ENCODE results near the gene KSR2. TPM values are rescaled to one million over a fixed set of nuclear protein-coding genes. Genes with fewer than 3 reads are reported as not detected.

KSR2 gene
- total RNA-seq, 1 experiment from 2014 or later, result 1.3 TPM

DNA sequence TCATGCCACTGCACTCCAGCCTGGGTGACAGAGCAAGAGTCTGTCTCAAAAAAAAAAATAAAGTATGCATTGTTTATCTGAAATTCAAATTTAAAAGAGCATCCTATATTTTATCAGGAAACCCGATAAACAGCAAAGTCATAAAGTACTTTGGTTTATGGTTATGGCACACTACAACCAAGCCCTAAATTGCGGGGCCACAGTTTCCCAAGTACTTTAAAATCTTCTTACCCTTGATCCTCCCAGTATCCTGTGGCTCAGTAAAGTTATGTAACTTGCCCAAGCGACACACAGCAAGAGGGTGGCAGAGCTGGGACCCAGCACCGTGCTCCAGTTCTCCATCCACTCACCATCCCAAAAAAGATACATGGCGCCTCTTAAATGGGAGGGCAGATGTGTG lies 35.2 kb downstream of the KSR2 start:
- Histone ChIP-seq H4K91ac (ENCODE audit: insufficient read length, low read depth, low read length) (no peak overlapping the region), H2BK12ac (ENCODE audit: insufficient read length, low read depth, low read length) (no peak overlapping the region), H3K14ac (ENCODE audit: insufficient read depth, low read length) (no peak overlapping the region), H4K8ac (replicated peaks; ENCODE audit: insufficient read length, low read depth, low read length) (no peak overlapping the region), H3K4me2 (ENCODE audit: insufficient read depth, insufficient read length, low read length) (no peak overlapping the region), H2BK120ac (ENCODE audit: low read depth, low read length, poor library complexity, severe bottlenecking) (no peak overlapping the region), H3K18ac (ENCODE audit: insufficient read length, low read depth, low read length) (no peak overlapping the region), H2BK5ac (ENCODE audit: insufficient read length, low read length) (no peak overlapping the region), H3K79me2 (ENCODE audit: insufficient read depth, low read length) (no peaks in the 10 kb centered on the region), H2BK20ac (ENCODE audit: low read depth, low read length, poor library complexity, severe bottlenecking) (no peak overlapping the region), H3K9ac (ENCODE audit: extremely low read depth, insufficient read length, low read length) (no peak overlapping the region), H4K20me1 (ENCODE audit: control insufficient read depth, insufficient read depth, insufficient read length) (no peaks in the 10 kb centered on the region), H3K79me1 (ENCODE audit: insufficient read depth, low read depth, low read length, poor library complexity, severe bottlenecking) (no peaks in the 10 kb centered on the region), H3K23ac (ENCODE audit: insufficient read length, low read depth, low read length) (no peak overlapping the region), H3K4ac (ENCODE audit: low read depth, low read length) (no peak overlapping the region), H2BK15ac (ENCODE audit: low read depth, low read length) (no peak overlapping the region), H3K9me3 (ENCODE audit: control insufficient read depth, low read depth, low read length) (no peaks in the 10 kb centered on the region), H3K23me2 (ENCODE audit: insufficient read length, low read depth, low read length, poor library complexity, severe bottlenecking) (no peaks in the 10 kb centered on the region), H2AFZ (ENCODE audit: low read length) (no peak overlapping the region), H3K56ac (ENCODE audit: insufficient read length, low read depth, low read length) (no peak overlapping the region), H3K27me3 (ENCODE audit: insufficient read depth, low read length) (no peaks in the 10 kb centered on the region), H4K5ac (ENCODE audit: insufficient read length, low read depth, low read length) (no peak overlapping the region), H3K4me1 (ENCODE audit: insufficient read depth, low read length) (no peaks in the 10 kb centered on the region), H3T11ph (ENCODE audit: low read length) (no peak overlapping the region), H2AK5ac (ENCODE audit: insufficient read length, low read length) (no peak overlapping the region), H3K27ac (ENCODE audit: insufficient read length, low read depth, low read length) (no peak overlapping the region)
- Mint-ChIP-seq H3K4me1 (no peaks in the 10 kb centered on the region), H3K4me3 (no peak overlapping the region), H3K9me3 (no peaks in the 10 kb centered on the region), H3K27ac (no peak overlapping the region), H3K27me3 (ENCODE audit: low read depth) (no peaks in the 10 kb centered on the region; the same call in 1 of the 2 replicates), H3K36me3 (ENCODE audit: insufficient read depth in 1 of 3, low read depth in 3 of 3) (no peaks in the 10 kb centered on the region)
- WGBS (ENCODE audit: extremely low coverage, insufficient read length, low lambda C conversion rate), result no CpG with 5 or more reads among the region's 5 CpGs
- no peak for DNase-seq
- TF ChIP-seq, protein P1, sequence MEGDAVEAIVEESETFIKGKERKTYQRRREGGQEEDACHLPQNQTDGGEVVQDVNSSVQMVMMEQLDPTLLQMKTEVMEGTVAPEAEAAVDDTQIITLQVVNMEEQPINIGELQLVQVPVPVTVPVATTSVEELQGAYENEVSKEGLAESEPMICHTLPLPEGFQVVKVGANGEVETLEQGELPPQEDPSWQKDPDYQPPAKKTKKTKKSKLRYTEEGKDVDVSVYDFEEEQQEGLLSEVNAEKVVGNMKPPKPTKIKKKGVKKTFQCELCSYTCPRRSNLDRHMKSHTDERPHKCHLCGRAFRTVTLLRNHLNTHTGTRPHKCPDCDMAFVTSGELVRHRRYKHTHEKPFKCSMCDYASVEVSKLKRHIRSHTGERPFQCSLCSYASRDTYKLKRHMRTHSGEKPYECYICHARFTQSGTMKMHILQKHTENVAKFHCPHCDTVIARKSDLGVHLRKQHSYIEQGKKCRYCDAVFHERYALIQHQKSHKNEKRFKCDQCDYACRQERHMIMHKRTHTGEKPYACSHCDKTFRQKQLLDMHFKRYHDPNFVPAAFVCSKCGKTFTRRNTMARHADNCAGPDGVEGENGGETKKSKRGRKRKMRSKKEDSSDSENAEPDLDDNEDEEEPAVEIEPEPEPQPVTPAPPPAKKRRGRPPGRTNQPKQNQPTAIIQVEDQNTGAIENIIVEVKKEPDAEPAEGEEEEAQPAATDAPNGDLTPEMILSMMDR (conservative IDR thresholded peaks at IDR 0.05), result no peak

All from H9 (cell line).